Muscle of leg (tissue), 11 donors: ENCODE data around the gene TRIP13. TPM values are rescaled to one million over a fixed set of nuclear protein-coding genes. Genes with fewer than 3 reads are reported as not detected.
"Not testable (repeated sequence)": the region's sequence is repeated elsewhere in the genome, so short reads cannot be mapped to it uniquely, and the experiment has no call there.

Source experiments
- DNase-seq: peaks from one replicate; pipeline ENCODE4 v3.0.0; 2013
- H3K27ac ChIP-seq: one replicate; pipeline ENCODE4 v1.5.1; 2013; ENCODE audit warnings: mild to moderate bottlenecking, low read length, control low read depth
- H3K27me3 ChIP-seq: one replicate; pipeline ENCODE4 v1.6.1; 2013; ENCODE audit warnings: low read length; ENCODE audit not compliant: control insufficient read depth, insufficient read depth
- H3K36me3 ChIP-seq: one replicate; pipeline ENCODE4 v1.6.1; 2013; ENCODE audit warnings: low read length; ENCODE audit not compliant: control insufficient read depth, insufficient read depth
- H3K4me1 ChIP-seq: one replicate; pipeline ENCODE4 v1.6.1; 2013; ENCODE audit warnings: low read length; ENCODE audit not compliant: control insufficient read depth, insufficient read depth
- H3K4me3 ChIP-seq: one replicate; pipeline ENCODE4 v1.5.1; 2013; ENCODE audit warnings: low read length, control low read depth
- H3K9me3 ChIP-seq: replicated peaks from 2 replicates; pipeline ENCODE4 v1.6.1; 2013; ENCODE audit warnings: low read depth, low read length; ENCODE audit not compliant: control insufficient read depth
- WGBS: methylation state at CpG from one replicate; pipeline ENCODE4 v1.1.5; 2013; ENCODE audit warnings: missing lambda C conversion rate; ENCODE audit not compliant: insufficient coverage; 5-methylcytosine and 5-hydroxymethylcytosine counted together
- polyA plus RNA-seq, 8 donors: library from polyadenylated mRNA; unstranded; fragments of 120-200 nt; gene quantifications; one replicate each; pipeline versions ENCODE4 v1.2.1 to v1.2.3, GENCODE V29; 2013; ENCODE audit warnings: inconsistent platforms in 1 of 8, low replicate concordance in 1 of 8; ENCODE audit not compliant: insufficient read length in 8 of 8, insufficient read depth in 1 of 8
- total RNA-seq: library from RNA; stranded (reverse); fragments of 120-200 nt; gene quantifications from one replicate; pipeline ENCODE4 v1.2.4, GENCODE V29; 2013

The TRIP13 gene
- total and polyA plus RNA-seq, 9 donors = 5.7 to 10.8 (median 8.1) TPM

GRCh38 chr5:872301-872700, 20.4 kb upstream of the TRIP13 start:
- DNase-seq = no peak
- Histone ChIP-seq H3K27me3 (no peaks in the 10 kb centered on the region), H3K27ac (no peak overlapping the region), H3K4me3 (no peak overlapping the region), H3K9me3 (no peaks in the 10 kb centered on the region), H3K36me3 (peaks cover 88% of the 10 kb centered on the region), H3K4me1 (no peaks in the 10 kb centered on the region)
- WGBS = 77% methylated on average over 10 of the region's 10 CpGs

- Histone ChIP-seq H3K27ac (no peak overlapping the region), H3K36me3 (peaks cover 88% of the 10 kb centered on the region), H3K27me3 (no peaks in the 10 kb centered on the region), H3K4me1 (no peaks in the 10 kb centered on the region), H3K4me3 (no peak overlapping the region), H3K9me3 (no peaks in the 10 kb centered on the region)
- DNase-seq = no peak
- 79% methylated on average over 8 of the region's 8 CpGs for WGBS
These were observed 19.4 kb upstream of the TRIP13 start for GRCh38 chr5:873328-873727.

- WGBS = 90% methylated on average over 24 of the region's 24 CpGs
- H3K36me3 ChIP-seq = peaks cover 67% of the 10 kb centered on the region
These were observed 16.8 kb upstream of the TRIP13 start for GRCh38 chr5:875931-876330.

GRCh38 chr5:876398-877365, 16.0 kb upstream of the TRIP13 start:
- no peak for DNase-seq
- H3K27ac ChIP-seq = no peak overlapping the region
- H3K4me3 ChIP-seq = no peak overlapping the region
- H3K36me3 ChIP-seq = peaks cover 66% of the 10 kb centered on the region
- 89% methylated on average over 22 of the region's 28 CpGs for WGBS
- H3K27me3 ChIP-seq = no peaks in the 10 kb centered on the region
- H3K9me3 ChIP-seq = no peaks in the 10 kb centered on the region
- H3K4me1 ChIP-seq = no peaks in the 10 kb centered on the region

More at GRCh38 chr5:875931-876330, 16.8 kb upstream of the TRIP13 start:
- Histone ChIP-seq H3K27ac (no peak overlapping the region), H3K27me3 (no peaks in the 10 kb centered on the region), H3K4me1 (no peaks in the 10 kb centered on the region), H3K4me3 (no peak overlapping the region), H3K9me3 (no peaks in the 10 kb centered on the region)
- no peak for DNase-seq

- no peaks in the 10 kb centered on the region for H3K27me3 ChIP-seq
- no peaks in the 10 kb centered on the region for H3K9me3 ChIP-seq
- no peaks in the 10 kb centered on the region for H3K4me1 ChIP-seq
- no peak for DNase-seq
- no peak overlapping the region for H3K4me3 ChIP-seq
- peaks cover 68% of the 10 kb centered on the region for H3K36me3 ChIP-seq
- no peak overlapping the region for H3K27ac ChIP-seq
- WGBS = 92% methylated on average over 15 of the region's 15 CpGs
These were observed 14.6 kb upstream of the TRIP13 start for GRCh38 chr5:878125-878524.

GRCh38 chr5:878677-879076, 14.0 kb upstream of the TRIP13 start:
- DNase-seq, H3K27me3 ChIP-seq, H3K4me1 ChIP-seq, H3K4me3 ChIP-seq, H3K27ac ChIP-seq, H3K9me3 ChIP-seq: not testable (repeated sequence)
- peaks cover 68% of the 10 kb centered on the region for H3K36me3 ChIP-seq
- WGBS = no CpG with 5 or more reads among the region's 8 CpGs

GRCh38 chr5:880816-881550, 11.7 kb upstream of the TRIP13 start:
- Histone ChIP-seq H3K27me3 (no peaks in the 10 kb centered on the region), H3K4me3 (no peak overlapping the region), H3K36me3 (peaks cover 75% of the 10 kb centered on the region), H3K4me1 (no peaks in the 10 kb centered on the region), H3K9me3 (no peaks in the 10 kb centered on the region), H3K27ac (no peak overlapping the region)
- 91% methylated on average over 33 of the region's 35 CpGs for WGBS
- no peak for DNase-seq

- DNase-seq = no peak
- Histone ChIP-seq H3K27ac (no peak overlapping the region), H3K27me3 (no peaks in the 10 kb centered on the region), H3K4me1 (no peaks in the 10 kb centered on the region), H3K9me3 (no peaks in the 10 kb centered on the region), H3K36me3 (peaks cover 77% of the 10 kb centered on the region), H3K4me3 (no peak overlapping the region)
- WGBS = 85% methylated on average over 12 of the region's 12 CpGs
These were observed 11.1 kb upstream of the TRIP13 start for GRCh38 chr5:881551-881935.

- Histone ChIP-seq H3K36me3 (peaks cover 78% of the 10 kb centered on the region), H3K9me3 (no peaks in the 10 kb centered on the region), H3K4me3 (no peak overlapping the region), H3K27me3 (no peaks in the 10 kb centered on the region), H3K4me1 (no peaks in the 10 kb centered on the region), H3K27ac (no peak overlapping the region)
- 93% methylated on average over 27 of the region's 33 CpGs for WGBS
- no peak for DNase-seq
These were observed 10.2 kb upstream of the TRIP13 start for GRCh38 chr5:882253-883183.
